Superior temporal gyrus (tissue), 1 donor: ENCODE results near the gene OR11A1.

Source experiments
- DNase-seq: peaks from one replicate; pipeline ENCODE4 v3.0.0-alpha.2; 2016; ENCODE audit errors: extremely low spot score

Gene OR11A1, protein sequence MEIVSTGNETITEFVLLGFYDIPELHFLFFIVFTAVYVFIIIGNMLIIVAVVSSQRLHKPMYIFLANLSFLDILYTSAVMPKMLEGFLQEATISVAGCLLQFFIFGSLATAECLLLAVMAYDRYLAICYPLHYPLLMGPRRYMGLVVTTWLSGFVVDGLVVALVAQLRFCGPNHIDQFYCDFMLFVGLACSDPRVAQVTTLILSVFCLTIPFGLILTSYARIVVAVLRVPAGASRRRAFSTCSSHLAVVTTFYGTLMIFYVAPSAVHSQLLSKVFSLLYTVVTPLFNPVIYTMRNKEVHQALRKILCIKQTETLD

DNA sequence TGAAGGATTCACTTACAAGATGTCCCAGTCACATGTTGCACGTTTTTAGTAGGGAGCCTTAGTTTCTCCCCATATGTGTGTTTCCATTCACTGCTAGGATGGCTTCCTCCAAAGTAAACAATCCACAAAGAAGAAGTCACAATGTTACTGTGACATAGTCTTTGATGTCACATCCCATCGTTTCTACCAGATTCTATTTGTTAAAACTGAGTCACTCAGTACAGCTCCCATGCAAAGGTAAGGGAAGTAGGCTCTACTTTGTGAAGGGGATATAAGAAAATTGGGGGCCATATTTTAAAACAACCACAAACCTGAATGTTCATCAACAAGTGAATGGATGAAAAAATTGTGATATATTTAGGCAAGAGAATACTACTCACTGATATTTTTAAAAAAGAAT lies at the start of gene OR11A1, which contains the start of gene OR2H1:
Gene OR11A1, minus strand, starts transcription at position 101 of the 400 bp plus-strand sequence. CDS start 29,430 bp downstream, outside the sequence.
Gene OR2H1, plus strand, starts transcription at position 185 of the 400 bp plus-strand sequence. CDS start 4,615 bp downstream, outside the sequence.
- no peak for DNase-seq

GRCh38 chr6:29506446-29507067 lies 49.7 kb upstream of the OR11A1 start:
- DNase-seq = no peak

- no peak for DNase-seq
These were observed 48.9 kb upstream of the OR11A1 start for GRCh38 chr6:29505808-29506207.

- no peak for DNase-seq
These were observed 48.1 kb upstream of the OR11A1 start for GRCh38 chr6:29504961-29505360.

- DNase-seq = no peak
These were observed 45.7 kb upstream of the OR11A1 start for GRCh38 chr6:29502597-29502996.

- no peak for DNase-seq
These were observed 45.3 kb upstream of the OR11A1 start for GRCh38 chr6:29502181-29502580.

DNA sequence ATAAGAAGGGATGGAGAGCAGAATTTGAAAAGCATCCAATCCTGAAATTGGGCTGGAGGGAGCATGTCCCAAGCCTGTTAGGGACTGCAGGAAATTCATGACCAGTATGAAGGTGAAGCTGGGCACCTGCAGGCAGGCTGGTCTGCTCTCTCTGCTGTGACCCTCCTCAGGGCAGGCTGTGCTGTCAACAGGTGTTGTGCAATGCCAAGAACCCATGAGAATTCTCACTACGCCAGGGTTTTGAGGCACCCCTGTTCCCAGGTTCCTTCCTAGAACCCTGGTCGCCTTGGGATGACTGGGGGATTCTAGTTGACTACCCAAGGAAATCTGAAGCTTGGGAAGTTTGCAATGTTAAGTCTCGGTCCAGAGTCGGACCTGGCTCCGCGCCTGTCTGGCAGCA lies 44.2 kb upstream of the OR11A1 start:
- DNase-seq = no peak

DNA sequence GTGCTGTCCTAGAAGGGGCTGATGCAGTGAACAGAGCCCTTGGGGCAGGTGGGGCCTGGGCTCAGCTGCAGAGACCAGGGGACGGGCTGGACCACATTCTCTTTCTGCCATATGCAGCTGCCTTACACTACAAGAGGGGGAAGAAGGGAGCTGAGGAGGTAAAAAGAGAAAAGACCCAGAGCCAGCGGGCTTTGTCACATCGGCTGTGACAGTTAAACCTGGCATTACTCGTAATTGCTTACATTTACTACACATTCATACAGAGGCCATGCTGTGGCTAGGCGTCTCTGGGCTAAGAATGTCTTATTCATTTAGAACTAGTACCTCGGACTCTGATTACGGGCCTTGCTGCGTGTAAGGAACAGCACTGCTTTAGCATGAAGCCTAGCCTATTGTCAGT lies 43.7 kb upstream of the OR11A1 start:
- DNase-seq = no peak

GRCh38 chr6:29499704-29500103 lies 42.8 kb upstream of the OR11A1 start:
- no peak for DNase-seq

DNA sequence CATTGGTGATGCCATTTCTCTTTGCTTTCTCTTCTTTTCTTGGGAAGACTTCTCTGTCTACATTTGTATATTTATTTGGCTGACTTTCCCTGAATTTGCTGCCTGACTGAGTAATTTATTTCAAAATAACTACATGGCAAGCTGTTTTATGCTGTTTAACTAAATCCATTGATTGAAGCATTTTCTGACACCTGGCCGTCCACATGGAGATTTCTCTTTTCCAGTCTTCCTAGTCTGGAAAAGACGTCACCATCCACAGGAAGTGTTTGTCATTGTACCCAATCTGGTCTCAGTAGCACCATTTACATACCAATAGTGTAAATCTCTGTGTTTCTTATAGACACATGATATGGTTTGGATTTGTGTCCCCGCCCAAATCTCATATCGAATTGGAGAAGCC lies 40.1 kb upstream of the OR11A1 start:
- no peak for DNase-seq

GRCh38 chr6:29495571-29495970 lies 38.7 kb upstream of the OR11A1 start:
- DNase-seq = no peak

- no peak for DNase-seq
These were observed 37.3 kb upstream of the OR11A1 start for GRCh38 chr6:29494131-29494530.

GRCh38 chr6:29493261-29493660 lies 36.4 kb upstream of the OR11A1 start:
- DNase-seq = no peak

DNA sequence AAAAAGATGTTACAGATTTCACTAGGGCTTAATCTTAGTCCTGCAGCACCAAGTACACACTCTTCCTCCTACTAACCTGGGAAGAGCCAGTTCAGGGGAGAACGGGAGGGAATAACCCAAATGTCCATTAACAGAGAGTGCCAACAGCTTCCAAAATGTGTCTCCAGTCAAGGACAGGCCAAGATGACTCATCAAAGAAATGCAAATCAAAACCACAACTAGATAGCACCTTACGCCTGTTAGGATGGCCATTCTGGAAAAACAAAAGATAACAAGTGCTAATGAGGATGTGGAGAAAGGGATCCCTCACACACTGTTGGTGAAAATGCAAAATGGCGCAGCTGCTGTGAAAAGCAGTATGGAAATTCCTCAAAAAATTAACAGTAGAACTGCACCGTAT lies 34.7 kb upstream of the OR11A1 start:
- DNase-seq = no peak

DNA sequence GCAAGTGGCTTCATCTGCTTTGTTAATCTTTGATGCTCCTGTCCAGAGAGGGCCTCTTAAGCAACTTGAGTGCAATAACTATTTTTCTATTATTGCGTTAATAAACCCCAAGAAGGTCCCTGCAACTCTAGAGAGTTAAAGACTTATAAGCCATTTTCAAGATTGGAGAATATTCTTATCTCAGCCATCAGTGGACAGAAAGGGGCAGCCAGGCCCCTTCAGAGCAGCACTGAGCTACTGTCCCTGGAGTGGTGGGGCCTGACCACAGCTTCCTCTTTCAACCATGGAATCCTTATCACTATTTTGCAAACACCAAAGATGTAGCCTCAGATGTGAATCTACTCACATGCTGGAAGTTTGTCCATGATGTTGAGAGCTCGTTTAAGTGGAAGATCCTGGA lies 33.7 kb upstream of the OR11A1 start:
- DNase-seq = no peak

- DNase-seq = no peak
These were observed 33.2 kb upstream of the OR11A1 start for GRCh38 chr6:29490055-29490454.

DNA sequence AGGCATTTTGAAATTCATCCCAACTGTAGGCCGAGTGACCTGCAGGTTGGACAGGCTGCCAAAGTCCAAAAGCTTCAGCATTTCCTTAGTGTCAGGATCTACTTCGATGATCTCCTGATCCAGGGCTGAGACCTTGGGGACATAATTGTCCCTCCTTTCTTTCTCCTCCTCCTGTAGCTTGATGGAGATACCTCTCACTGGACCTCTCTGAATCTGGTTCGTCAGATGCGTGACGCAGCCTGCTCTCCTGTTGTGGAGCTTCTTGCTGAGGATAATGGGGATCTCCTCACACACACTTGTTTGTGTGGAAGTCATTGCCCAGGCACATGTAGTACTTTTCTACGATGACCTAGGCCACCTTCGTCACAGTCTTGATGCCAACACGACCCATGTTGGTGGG lies 32.4 kb upstream of the OR11A1 start:
- no peak for DNase-seq

DNA sequence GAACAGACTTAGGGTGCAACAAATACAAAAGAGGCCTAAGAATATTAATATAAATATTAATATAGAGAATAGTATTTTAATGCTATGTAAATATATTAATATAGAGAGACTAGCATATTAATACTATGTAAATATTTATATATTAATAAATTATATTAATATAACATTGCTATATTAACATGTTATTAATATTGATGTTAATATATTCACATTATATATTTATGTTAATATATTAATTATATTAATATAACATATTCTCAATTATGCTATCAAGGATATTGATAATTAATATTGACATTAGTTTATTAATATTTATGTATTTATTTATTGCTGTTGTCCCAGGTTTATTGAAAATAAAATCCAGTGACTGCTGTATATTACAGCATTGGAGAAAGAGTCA lies 32.0 kb upstream of the OR11A1 start:
- DNase-seq = no peak

DNA sequence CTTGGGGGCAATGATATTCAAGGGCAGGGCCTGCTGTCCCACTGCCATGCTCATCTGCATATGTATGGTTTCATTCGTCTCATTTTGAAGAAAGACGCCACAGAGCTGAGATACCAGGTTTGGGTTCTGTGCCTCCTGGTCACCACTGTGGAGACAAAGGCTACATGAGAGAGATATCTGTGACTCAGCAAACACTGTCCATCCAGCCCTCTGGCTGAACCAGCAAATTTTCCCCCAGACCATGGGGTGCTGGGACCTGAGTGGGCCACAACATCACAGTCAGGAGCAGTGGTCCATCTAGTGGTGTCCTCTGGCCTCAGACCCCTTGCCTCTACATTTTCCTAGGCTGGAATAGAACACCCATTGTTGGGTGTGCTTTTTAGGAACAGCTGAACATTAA lies 30.8 kb upstream of the OR11A1 start, which contains the start of gene MAS1L:
Gene MAS1L, minus strand, starts transcription at position 297 of the 400 bp plus-strand sequence. Its CDS starts 54 bp downstream, at position 243.
- no peak for DNase-seq

DNA sequence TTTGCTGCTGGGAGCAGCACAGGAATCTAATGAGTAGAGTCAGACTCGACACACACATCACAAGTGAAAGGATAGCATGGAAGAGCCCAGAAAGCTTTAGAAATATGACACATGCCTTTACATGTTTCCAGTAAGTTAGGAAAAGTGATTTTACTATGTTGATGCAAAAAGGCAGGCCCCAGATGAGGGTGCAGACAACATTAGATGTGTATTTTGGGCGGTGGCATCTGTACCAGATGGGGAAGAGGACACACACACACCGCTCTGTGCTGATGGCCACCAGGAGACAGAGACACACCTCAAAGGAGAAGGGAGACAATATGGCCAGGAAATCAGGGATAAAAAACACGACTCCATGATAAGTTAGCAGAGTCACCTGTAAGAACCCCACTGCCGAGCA lies 30.3 kb upstream of the OR11A1 start:
- no peak for DNase-seq

DNA sequence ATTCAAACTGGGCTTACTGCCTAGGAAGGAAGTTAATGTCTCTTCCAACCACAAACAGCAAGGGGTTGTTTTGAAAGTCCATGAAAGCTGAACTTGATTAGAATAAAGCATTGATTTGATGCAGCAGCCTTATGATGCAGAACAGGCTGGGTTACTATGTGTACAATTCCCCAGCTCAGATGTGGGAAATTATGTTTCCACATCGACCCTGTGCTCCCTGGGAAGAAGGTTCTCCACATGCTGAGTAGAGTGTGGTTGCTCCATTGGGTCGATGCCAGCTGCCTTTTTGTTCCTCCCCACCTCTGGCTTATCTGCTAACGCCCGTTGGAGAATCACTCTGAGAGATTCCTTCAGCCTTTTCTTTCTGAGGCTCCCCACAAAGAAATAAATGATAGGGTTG lies 29.7 kb upstream of the OR11A1 start:
- no peak for DNase-seq

DNA sequence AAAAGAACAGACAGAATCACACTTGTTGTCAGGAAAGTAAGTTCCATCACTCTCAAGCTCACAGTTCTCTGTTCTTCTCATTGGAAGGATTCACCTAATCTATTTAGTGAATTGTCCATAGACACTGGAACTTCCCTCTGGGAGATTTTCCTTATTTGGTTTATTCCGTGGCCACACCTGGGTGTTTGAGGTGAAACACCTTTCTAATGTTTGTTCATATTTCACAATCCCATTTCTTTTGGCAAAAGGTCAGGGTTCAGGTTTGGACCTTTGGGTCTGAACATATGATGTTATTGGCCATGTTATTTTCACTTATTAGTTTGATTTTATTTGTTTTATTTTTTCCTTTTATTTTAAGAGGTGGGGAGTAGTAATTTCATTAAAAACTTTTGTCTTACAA lies 26.9 kb upstream of the OR11A1 start:
- DNase-seq = no peak

DNA sequence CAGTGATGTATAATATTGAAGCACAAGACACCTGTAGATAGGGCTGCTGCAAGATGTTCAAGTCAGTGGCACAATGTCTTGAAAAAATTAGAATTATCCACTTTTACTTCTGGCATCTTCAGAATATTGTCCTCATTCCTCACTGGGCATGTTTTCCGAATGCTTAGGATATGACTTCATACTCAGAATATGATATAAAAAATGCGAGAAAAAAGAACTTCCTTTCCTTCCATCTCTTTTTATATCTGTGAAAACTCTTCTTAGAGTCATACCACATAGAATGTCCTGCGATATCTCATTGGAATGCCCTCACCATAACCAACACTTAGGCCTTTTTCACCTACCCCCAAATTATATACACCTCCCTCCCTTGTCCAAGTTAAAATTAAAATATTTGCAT lies 26.3 kb upstream of the OR11A1 start:
- no peak for DNase-seq
